Colonic mucosa (tissue), 4 donors: Measurements from ENCODE around the gene CDK19. TPM values are rescaled to one million over a fixed set of nuclear protein-coding genes. Genes with fewer than 3 reads are reported as not detected.

ENCODE experiments used
- DNase-seq: peaks from one replicate; pipeline ENCODE4 v3.0.0-alpha.2; 2020
- H3K27ac ChIP-seq: fragments of 200-600 bp; one replicate; pipeline ENCODE4 v1.8.0; 2021
- H3K27me3 ChIP-seq: fragments of 200-600 bp; one replicate; pipeline ENCODE4 v1.8.0; 2021
- H3K36me3 ChIP-seq: fragments of 200-600 bp; one replicate; pipeline ENCODE4 v1.8.0; 2021
- H3K4me1 ChIP-seq: fragments of 200-600 bp; one replicate; pipeline ENCODE4 v1.8.0; 2021; ENCODE audit warnings: mild to moderate bottlenecking
- H3K4me3 ChIP-seq: fragments of 200-600 bp; one replicate; pipeline ENCODE4 v1.8.0; 2021
- H3K9ac ChIP-seq, 2 donors: one replicate each; pipeline ENCODE4 v1.7.0; 2013; ENCODE audit warnings: control low read depth in 2 of 2, low read depth in 2 of 2, low read length in 2 of 2
- H3K9me3 ChIP-seq: fragments of 200-600 bp; one replicate; pipeline ENCODE4 v1.8.0; 2021
- CTCF ChIP-seq: fragments of 200-600 bp; IDR thresholded peaks from one replicate; pipeline ENCODE4 v1.8.0; 2022; ENCODE audit warnings: antibody characterized with exemption, mild to moderate bottlenecking
- intact Hi-C: fragments of 100-400 bp; cut with DNase I; formaldehyde crosslinking; loops from one replicate; pipeline ENCODE4 v1.14.1; 2022
- total RNA-seq, 2 donors: library from RNA; stranded (reverse); fragmentation: NEBNext Ultra II Directional in 1 of 2; extraction: Animal tissue kit (Norgen Biotek cat#: 25700) in 1 of 2; gene quantifications; one replicate each; pipeline ENCODE4 v1.2.1, GENCODE V29; 2021
- donor health status: healthy.
- donor health status: DM: no; HTN: no; CAD: no.
- donor health status: DM: no; HTN: no; CAD: no.

Gene CDK19
- total RNA-seq, 2 donors from 2014 or later, result 20.2 to 36.5 TPM

GRCh38 chr6:110662490-110663211, 152.6 kb downstream of the CDK19 start:
- no peak overlapping the region for H3K4me3 ChIP-seq
- peaks cover 4% of the 10 kb centered on the region for H3K4me1 ChIP-seq
- no peak for TF ChIP-seq CTCF
- no peaks in the 10 kb centered on the region for H3K27me3 ChIP-seq
- DNase-seq, result no peak
- no peaks in the 10 kb centered on the region for H3K9me3 ChIP-seq
- no peak overlapping the region for H3K9ac ChIP-seq
- H3K36me3 ChIP-seq, result no peaks in the 10 kb centered on the region
- H3K27ac ChIP-seq, result peak overlapping the region; percentile 41
- intact Hi-C loops, result no loop called here

- no peak overlapping the region for H3K9ac ChIP-seq
- intact Hi-C loops, result no loop called here
- no peaks in the 10 kb centered on the region for H3K9me3 ChIP-seq
- peaks cover 4% of the 10 kb centered on the region for H3K4me1 ChIP-seq
- no peak overlapping the region for H3K4me3 ChIP-seq
- no peak for TF ChIP-seq CTCF
- no peaks in the 10 kb centered on the region for H3K27me3 ChIP-seq
- no peak for DNase-seq
- H3K36me3 ChIP-seq, result no peaks in the 10 kb centered on the region
- no peak overlapping the region for H3K27ac ChIP-seq
Observed at GRCh38 chr6:110661414-110661813, 153.9 kb downstream of the CDK19 start.

GRCh38 chr6:110660066-110660655, 155.1 kb downstream of the CDK19 start:
- no peaks in the 10 kb centered on the region for H3K9me3 ChIP-seq

GRCh38 chr6:110658631-110659211, 156.5 kb downstream of the CDK19 start:
- H3K36me3 ChIP-seq, result no peaks in the 10 kb centered on the region
- intact Hi-C loops, result no loop called here
- no peak overlapping the region for H3K27ac ChIP-seq
- no peaks in the 10 kb centered on the region for H3K4me1 ChIP-seq
- H3K27me3 ChIP-seq, result no peaks in the 10 kb centered on the region
- no peak for DNase-seq
- H3K9ac ChIP-seq, result no peak overlapping the region
- H3K9me3 ChIP-seq, result no peaks in the 10 kb centered on the region
- TF ChIP-seq CTCF, result no peak
- H3K4me3 ChIP-seq, result no peak overlapping the region

More at GRCh38 chr6:110660066-110660655, 155.1 kb downstream of the CDK19 start:
- intact Hi-C loops, result no loop called here
- Histone ChIP-seq H3K36me3 (no peaks in the 10 kb centered on the region), H3K27ac (no peak overlapping the region), H3K4me3 (no peak overlapping the region), H3K9ac (no peak overlapping the region), H3K27me3 (no peaks in the 10 kb centered on the region), H3K4me1 (peaks cover 2% of the 10 kb centered on the region)
- no peak for DNase-seq
- no peak for TF ChIP-seq CTCF

- Histone ChIP-seq H3K4me3 (no peak overlapping the region), H3K9me3 (no peaks in the 10 kb centered on the region), H3K27ac (peak overlapping the region; percentile 11), H3K27me3 (no peaks in the 10 kb centered on the region), H3K9ac (no peak overlapping the region), H3K36me3 (no peaks in the 10 kb centered on the region), H3K4me1 (no peaks in the 10 kb centered on the region)
- no peak for TF ChIP-seq CTCF
- no peak for DNase-seq
- intact Hi-C loops, result no loop called here
Observed at GRCh38 chr6:110656492-110656891, 158.8 kb downstream of the CDK19 start.
